Panc1 (cell line): ENCODE results near the gene DCBLD2. TPM values are rescaled to one million over a fixed set of nuclear protein-coding genes. Genes with fewer than 3 reads are reported as not detected.

Experiments used
- ATAC-seq: fragments of 200-7000 bp; cut with Tn5 transposase; 2 replicates; pipeline ENCODE4 v1.9.1; 2020; ENCODE audit warnings: mild to moderate bottlenecking, moderate library complexity
- BruUV-seq: library from RNA; stranded (reverse); fragments of 400-500 nt; replicated peaks from 2 replicates; lab custom pipeline; 2021; lab: Mats Ljungman, UMichigan
- CTCF ChIA-PET: fragments of 300-600 bp; sonication (Branson Sonifier 250); formaldehyde crosslinking; loops from one replicate; lab custom pipeline; 2022; ENCODE audit warnings: antibody characterized with exemption; lab: Charles Lee
- POLR2A ChIA-PET: fragments of 300-600 bp; sonication (Branson Sonifier 250); formaldehyde crosslinking; loops from one replicate; lab custom pipeline; 2022; ENCODE audit warnings: antibody characterized with exemption; lab: Charles Lee
- DNase-seq: peaks from one replicate; pipeline ENCODE4 v3.0.0-alpha.2; 2010; ENCODE audit warnings: low read depth, low spot score
- H3K27ac ChIP-seq: 2 replicates; pipeline ENCODE4 v1.5.1; 2011; ENCODE audit warnings: mild to moderate bottlenecking, low read length, inconsistent platforms
- H3K27me3 ChIP-seq: fragments of 200-500 bp; sonication (Bioruptor generic); 2 replicates; pipeline ENCODE4 v1.6.0; 2014; ENCODE audit warnings: low read length, inconsistent platforms; ENCODE audit not compliant: control insufficient read depth, insufficient read depth
- H3K36me3 ChIP-seq: fragments of 200-500 bp; sonication (Bioruptor generic); 2 replicates; pipeline ENCODE4 v1.5.1; 2014; ENCODE audit warnings: inconsistent platforms, mild to moderate bottlenecking, low read length, moderate library complexity; ENCODE audit not compliant: control insufficient read depth, insufficient read depth
- H3K4me1 ChIP-seq: 2 replicates; pipeline ENCODE4 v1.5.1; 2011; ENCODE audit warnings: inconsistent platforms, mild to moderate bottlenecking, low read length, moderate library complexity; ENCODE audit not compliant: control insufficient read depth, insufficient read depth
- H3K4me3 ChIP-seq, 2 experiments: 2 replicates each; pipeline ENCODE4 v1.5.1; 2011 to 2012; ENCODE audit warnings: low read depth in 2 of 2, low read length in 2 of 2, mild to moderate bottlenecking in 2 of 2, inconsistent platforms in 1 of 2, moderate library complexity in 1 of 2
- H3K9me3 ChIP-seq: fragments of 200-500 bp; sonication (Bioruptor generic); 2 replicates; pipeline ENCODE4 v1.5.1; 2014; ENCODE audit warnings: low read depth, mild to moderate bottlenecking, inconsistent platforms, low read length, moderate library complexity; ENCODE audit not compliant: control insufficient read depth, insufficient read depth
- POLR2AphosphoS5 ChIP-seq: IDR thresholded peaks from 2 replicates; pipeline ENCODE4 v1.6.1; 2012; ENCODE audit warnings: mild to moderate bottlenecking, low read depth, low read length, moderate library complexity
- SIN3A ChIP-seq: IDR thresholded peaks from 2 replicates; pipeline ENCODE4 v1.6.1; 2012; ENCODE audit warnings: low read depth, mild to moderate bottlenecking, low read length, moderate library complexity, borderline replicate concordance; ENCODE audit not compliant: insufficient read depth
- TCF7L2 ChIP-seq: IDR thresholded peaks from 2 replicates; pipeline ENCODE4 v1.6.1; 2011; ENCODE audit warnings: mild to moderate bottlenecking, low read depth, low read length, inconsistent platforms
- in situ Hi-C: cut with HindIII; loops from 2 replicates; pipeline ENCODE4 v1.10.0; 2016; ENCODE audit warnings: low sequenced_read_pairs, low pct_unique_long_range_greater_than_20kb
- intact Hi-C: fragments of 100-400 bp; cut with micrococcal nuclease; formaldehyde crosslinking; loops from one replicate; pipeline ENCODE4 v1.10.0; 2022; ENCODE audit not compliant: unreplicated experiment
- total RNA-seq: library from RNA; stranded (reverse); gene quantifications from one replicate; pipeline ENCODE4 v1.2.1, GENCODE V29; 2021; ENCODE audit not compliant: unreplicated experiment
- TF ChIP-seq, protein P1 (sequence below), 2 experiments: IDR thresholded peaks; 2 replicates each; pipeline ENCODE4 v1.6.1; 2011 to 2012; ENCODE audit warnings: low read depth in 2 of 2, control low read depth in 1 of 2, low read length in 1 of 2, mild to moderate bottlenecking in 1 of 2, moderate library complexity in 1 of 2; ENCODE audit not compliant: insufficient read depth in 1 of 2
- TF ChIP-seq, protein P2 (sequence below): fragments of 450-650 bp; IDR thresholded peaks from 2 replicates; pipeline ENCODE4 v1.5.1; 2017; ENCODE audit warnings: mild to moderate bottlenecking

The DCBLD2 gene
- total RNA-seq, 1 experiment from 2014 or later, result 54.4 TPM

DNA sequence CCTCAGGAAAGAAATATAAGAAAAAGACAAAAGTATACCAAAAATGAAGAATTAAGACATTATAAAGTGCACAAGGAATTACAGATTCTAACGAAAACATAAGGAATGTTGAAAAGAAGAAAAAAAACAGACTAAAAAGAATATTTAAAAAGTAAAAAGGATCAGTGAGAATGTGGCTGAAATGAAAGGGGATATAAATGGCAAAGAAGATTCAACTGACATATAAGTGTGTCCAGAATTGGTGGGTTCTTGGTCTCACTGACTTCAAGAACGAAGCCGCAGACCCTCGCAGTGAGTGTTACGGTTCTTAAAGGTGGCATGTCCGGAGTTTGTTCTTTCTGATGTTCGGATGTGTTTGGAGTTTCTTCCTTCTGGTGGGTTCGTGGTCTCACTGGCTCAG, 44.8 kb downstream of the DCBLD2 start:
- Histone ChIP-seq H3K9me3 (no peaks in the 10 kb centered on the region; the same call in 1 of the 2 replicates), H3K27me3 (no peaks in the 10 kb centered on the region), H3K4me1 (no peaks in the 10 kb centered on the region), H3K4me3 (no peak overlapping the region), H3K36me3 (no peaks in the 10 kb centered on the region), H3K27ac (no peak overlapping the region)
- intact Hi-C loops, result no loop called here
- ChIA-PET POLR2A (no interaction called here), CTCF (no interaction called here)
- in situ Hi-C loops, result no loop called here
- DNase-seq (no peak), ATAC-seq (no peak)
- BruUV-seq, result no TSS peak
- TF ChIP-seq SIN3A (no peak), POLR2AphosphoS5 (no peak), TCF7L2 (no peak)
- TF ChIP-seq, protein P1, sequence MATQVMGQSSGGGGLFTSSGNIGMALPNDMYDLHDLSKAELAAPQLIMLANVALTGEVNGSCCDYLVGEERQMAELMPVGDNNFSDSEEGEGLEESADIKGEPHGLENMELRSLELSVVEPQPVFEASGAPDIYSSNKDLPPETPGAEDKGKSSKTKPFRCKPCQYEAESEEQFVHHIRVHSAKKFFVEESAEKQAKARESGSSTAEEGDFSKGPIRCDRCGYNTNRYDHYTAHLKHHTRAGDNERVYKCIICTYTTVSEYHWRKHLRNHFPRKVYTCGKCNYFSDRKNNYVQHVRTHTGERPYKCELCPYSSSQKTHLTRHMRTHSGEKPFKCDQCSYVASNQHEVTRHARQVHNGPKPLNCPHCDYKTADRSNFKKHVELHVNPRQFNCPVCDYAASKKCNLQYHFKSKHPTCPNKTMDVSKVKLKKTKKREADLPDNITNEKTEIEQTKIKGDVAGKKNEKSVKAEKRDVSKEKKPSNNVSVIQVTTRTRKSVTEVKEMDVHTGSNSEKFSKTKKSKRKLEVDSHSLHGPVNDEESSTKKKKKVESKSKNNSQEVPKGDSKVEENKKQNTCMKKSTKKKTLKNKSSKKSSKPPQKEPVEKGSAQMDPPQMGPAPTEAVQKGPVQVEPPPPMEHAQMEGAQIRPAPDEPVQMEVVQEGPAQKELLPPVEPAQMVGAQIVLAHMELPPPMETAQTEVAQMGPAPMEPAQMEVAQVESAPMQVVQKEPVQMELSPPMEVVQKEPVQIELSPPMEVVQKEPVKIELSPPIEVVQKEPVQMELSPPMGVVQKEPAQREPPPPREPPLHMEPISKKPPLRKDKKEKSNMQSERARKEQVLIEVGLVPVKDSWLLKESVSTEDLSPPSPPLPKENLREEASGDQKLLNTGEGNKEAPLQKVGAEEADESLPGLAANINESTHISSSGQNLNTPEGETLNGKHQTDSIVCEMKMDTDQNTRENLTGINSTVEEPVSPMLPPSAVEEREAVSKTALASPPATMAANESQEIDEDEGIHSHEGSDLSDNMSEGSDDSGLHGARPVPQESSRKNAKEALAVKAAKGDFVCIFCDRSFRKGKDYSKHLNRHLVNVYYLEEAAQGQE (IDR thresholded peaks at IDR 0.05; ENCODE audit: insufficient read depth in 1 of 2, low read depth in 2 of 2, low read length in 1 of 2), result no peak
- TF ChIP-seq, protein P2, sequence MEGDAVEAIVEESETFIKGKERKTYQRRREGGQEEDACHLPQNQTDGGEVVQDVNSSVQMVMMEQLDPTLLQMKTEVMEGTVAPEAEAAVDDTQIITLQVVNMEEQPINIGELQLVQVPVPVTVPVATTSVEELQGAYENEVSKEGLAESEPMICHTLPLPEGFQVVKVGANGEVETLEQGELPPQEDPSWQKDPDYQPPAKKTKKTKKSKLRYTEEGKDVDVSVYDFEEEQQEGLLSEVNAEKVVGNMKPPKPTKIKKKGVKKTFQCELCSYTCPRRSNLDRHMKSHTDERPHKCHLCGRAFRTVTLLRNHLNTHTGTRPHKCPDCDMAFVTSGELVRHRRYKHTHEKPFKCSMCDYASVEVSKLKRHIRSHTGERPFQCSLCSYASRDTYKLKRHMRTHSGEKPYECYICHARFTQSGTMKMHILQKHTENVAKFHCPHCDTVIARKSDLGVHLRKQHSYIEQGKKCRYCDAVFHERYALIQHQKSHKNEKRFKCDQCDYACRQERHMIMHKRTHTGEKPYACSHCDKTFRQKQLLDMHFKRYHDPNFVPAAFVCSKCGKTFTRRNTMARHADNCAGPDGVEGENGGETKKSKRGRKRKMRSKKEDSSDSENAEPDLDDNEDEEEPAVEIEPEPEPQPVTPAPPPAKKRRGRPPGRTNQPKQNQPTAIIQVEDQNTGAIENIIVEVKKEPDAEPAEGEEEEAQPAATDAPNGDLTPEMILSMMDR, result no peak

DNA sequence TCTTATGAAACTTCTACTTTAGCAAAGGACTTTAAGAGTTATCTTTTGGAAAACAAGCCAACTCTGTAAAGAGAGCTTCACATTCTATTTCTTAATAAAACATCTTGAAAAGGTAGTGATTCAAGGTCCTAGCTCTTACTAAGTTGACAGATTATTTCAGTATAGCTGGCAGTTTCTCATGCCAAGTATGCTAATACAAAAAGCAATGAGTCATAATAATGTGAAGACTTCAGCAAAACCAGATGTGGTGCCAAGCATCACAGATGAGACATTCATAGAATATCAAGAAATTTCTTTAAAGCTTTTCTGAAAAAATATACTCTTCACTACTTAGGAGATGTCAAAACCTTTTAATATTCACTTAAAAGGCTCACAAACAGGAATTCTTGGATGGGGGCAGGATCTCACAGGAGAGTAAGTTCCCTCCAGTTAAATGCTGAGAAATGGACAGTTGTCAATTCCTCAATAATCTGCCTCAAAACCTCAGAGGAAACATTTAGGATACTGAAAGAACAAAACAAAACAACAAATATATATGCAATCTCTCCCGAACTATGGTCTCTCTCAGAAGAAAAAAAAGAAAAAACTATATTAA, 45.6 kb downstream of the DCBLD2 start:
- in situ Hi-C loops, result no loop called here
- DNase-seq (no peak), ATAC-seq (no peak)
- H3K27me3 ChIP-seq, result no peaks in the 10 kb centered on the region
- H3K4me3 ChIP-seq, result no peak overlapping the region
- ChIA-PET POLR2A (interaction anchor here (0.6 kb wide), 1 partner anchor 20 kb away, joined by 3 read pairs; no protein-coding TSS in a partner anchor), CTCF (no interaction called here)
- no peaks in the 10 kb centered on the region for H3K36me3 ChIP-seq
- TF ChIP-seq POLR2AphosphoS5 (no peak), SIN3A (no peak), TCF7L2 (no peak)
- TF ChIP-seq, protein P1 (IDR thresholded peaks at IDR 0.05; ENCODE audit: insufficient read depth in 1 of 2, low read depth in 2 of 2, low read length in 1 of 2), result no peak
- TF ChIP-seq, protein P2, result no peak
- intact Hi-C loops, result no loop called here
- no peak overlapping the region for H3K27ac ChIP-seq
- no TSS peak for BruUV-seq
- no peaks in the 10 kb centered on the region; the same call in 1 of the 2 replicates for H3K9me3 ChIP-seq
- H3K4me1 ChIP-seq, result no peaks in the 10 kb centered on the region
